Measurements from ENCODE around the gene RNF13.
"Not testable (repeated sequence)": the region's sequence is repeated elsewhere in the genome, so short reads cannot be mapped to it uniquely, and the experiment has no call there.

RNF13 gene

DNA sequence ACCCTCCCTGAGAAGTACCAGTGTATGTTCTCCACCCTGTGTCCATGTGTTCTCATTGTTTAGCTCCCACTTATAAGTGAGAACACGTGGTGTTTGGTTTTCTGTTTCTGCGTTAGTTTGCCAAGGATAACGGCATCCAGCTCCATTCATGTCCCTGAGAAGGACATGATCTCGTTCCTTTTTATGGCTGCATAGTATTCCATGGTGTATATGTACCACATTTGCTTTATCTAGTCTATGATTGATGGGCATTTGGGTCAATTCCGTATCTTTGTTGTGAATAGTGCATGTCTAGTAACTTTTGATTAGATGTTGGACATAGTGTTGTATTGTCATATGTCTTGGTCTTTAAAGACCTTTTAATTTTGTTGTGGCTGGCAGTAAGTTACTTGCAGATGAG lies 70.8 kb downstream of the RNF13 start:
- not testable (repeated sequence) for H3K4me3 ChIP-seq (ENCODE audit: low read depth, low read length); DNase-seq (ENCODE audit: low read depth)

- DNase-seq (ENCODE audit: low read depth); H3K4me3 ChIP-seq (ENCODE audit: low read depth, low read length): not testable (repeated sequence)
Measured at GRCh38 chr3:149884848-149885247, 71.8 kb downstream of the RNF13 start.

DNA sequence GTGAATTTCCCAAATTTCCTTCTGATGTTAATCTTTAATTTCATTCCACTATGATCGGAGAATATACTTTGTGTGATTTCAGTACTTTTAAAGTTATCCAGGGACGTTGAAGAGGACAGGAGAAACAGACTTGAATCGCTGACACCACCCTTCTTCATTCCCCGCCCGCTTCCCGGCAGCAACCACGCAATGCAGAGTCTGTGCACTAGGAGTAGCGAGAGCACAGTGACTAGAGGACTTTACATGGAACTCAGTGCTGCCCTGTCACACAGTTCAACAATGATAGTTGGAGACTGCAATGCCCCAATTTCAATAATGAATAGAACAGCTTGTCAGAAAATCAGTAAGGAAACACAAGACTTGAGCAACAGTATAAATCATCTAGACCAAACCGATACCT lies 73.9 kb downstream of the RNF13 start:
- no peak overlapping the region for H3K4me3 ChIP-seq (ENCODE audit: low read depth, low read length)
- no peak for DNase-seq (ENCODE audit: low read depth)

DNA sequence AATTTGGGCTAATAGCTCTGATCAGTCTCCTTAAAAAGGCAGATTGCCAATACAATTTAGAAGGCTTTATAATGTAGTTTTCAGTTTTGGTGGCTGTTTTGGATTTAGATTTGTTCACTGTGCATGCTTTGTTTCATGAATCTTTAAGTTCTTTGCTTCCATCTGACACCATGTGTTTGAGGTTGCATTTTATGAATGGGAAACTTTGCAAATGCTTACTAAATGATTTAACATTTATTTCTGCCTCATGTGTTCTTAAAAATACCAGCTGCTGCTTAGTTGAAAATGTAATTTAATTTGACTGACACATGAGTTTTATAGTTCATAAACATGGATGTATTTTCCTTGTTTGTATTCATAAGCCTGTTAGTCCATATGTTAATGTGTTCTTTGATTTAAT lies 78.6 kb downstream of the RNF13 start:
- no peak overlapping the region for H3K4me3 ChIP-seq (ENCODE audit: low read depth, low read length)
- no peak for DNase-seq (ENCODE audit: low read depth)

DNA sequence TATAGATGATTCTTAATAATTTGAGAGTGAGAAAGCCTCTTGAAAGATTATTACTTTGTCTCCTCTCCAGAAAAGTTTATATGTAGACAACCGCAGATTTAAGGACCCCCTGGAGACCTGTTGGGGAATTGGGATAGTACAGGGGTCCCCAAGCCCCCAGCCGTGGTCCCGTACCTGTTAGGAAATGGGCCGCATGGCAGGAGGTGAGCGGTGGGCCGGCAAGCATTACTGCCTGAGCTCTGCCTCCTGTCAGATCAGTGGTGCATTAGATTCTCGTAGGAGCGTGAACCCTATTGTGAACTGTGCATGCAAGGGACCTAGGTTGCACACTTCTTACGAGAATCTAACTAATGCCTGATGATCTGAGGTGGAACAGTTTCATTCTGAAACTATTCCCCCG lies 79.4 kb downstream of the RNF13 start:
- DNase-seq (ENCODE audit: low read depth): no peak
- no peak overlapping the region for H3K4me3 ChIP-seq (ENCODE audit: low read depth, low read length)

DNA sequence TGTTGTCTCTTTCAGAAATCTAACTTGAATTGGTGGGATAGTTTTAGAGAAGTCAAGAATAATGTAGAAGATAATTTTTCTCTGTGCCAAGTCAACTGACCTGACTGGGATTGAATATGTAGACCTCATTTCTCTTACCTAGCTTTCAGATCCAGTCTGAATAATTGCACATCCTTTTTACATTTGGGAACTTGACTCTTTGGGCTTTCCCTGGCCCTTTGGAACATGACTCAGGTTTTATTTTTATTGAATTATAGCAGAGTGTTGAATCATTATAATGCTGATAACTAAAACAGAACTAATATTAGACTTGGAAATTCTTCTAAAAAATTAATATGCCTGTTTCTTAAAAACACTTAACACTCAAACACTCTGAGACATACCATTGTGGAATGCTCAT lies 81.2 kb downstream of the RNF13 start:
- no peak overlapping the region for H3K4me3 ChIP-seq (ENCODE audit: low read depth, low read length)
- no peak for DNase-seq (ENCODE audit: low read depth)

- DNase-seq (ENCODE audit: low read depth): no peak
- H3K4me3 ChIP-seq (ENCODE audit: low read depth, low read length): no peak overlapping the region
Measured at GRCh38 chr3:149895339-149895738, 82.3 kb downstream of the RNF13 start.

- DNase-seq (ENCODE audit: low read depth): no peak
- H3K4me3 ChIP-seq (ENCODE audit: low read depth, low read length): no peak overlapping the region
Measured at GRCh38 chr3:149895769-149896168, 82.8 kb downstream of the RNF13 start.

- H3K4me3 ChIP-seq (ENCODE audit: low read depth, low read length): no peak overlapping the region
- DNase-seq (ENCODE audit: low read depth): peak; percentile 46
Measured at GRCh38 chr3:149898771-149899170, 85.8 kb downstream of the RNF13 start.

- no peak for DNase-seq (ENCODE audit: low read depth)
- no peak overlapping the region for H3K4me3 ChIP-seq (ENCODE audit: low read depth, low read length)
Measured at GRCh38 chr3:149900322-149900721, 87.3 kb downstream of the RNF13 start.

DNA sequence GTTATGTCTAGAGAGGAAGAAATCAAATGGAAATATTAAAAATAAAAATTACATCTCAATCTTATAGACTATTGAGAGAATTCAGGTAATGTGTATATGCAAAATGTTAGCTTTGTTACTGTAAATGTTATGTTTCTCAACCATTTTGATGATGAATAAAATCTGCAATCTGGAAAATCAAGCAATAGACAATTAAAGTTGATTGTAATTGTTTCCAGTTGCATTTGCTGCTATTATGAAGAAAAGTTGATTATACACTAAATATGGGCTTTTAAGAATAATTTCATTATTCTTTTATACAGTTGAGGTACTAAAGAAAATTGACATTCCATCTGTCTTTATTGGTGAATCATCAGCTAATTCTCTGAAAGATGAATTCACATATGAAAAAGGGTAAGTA lies 88.8 kb downstream of the RNF13 start:
- no peak for DNase-seq (ENCODE audit: low read depth)
- H3K4me3 ChIP-seq (ENCODE audit: low read depth, low read length): no peak overlapping the region

DNA sequence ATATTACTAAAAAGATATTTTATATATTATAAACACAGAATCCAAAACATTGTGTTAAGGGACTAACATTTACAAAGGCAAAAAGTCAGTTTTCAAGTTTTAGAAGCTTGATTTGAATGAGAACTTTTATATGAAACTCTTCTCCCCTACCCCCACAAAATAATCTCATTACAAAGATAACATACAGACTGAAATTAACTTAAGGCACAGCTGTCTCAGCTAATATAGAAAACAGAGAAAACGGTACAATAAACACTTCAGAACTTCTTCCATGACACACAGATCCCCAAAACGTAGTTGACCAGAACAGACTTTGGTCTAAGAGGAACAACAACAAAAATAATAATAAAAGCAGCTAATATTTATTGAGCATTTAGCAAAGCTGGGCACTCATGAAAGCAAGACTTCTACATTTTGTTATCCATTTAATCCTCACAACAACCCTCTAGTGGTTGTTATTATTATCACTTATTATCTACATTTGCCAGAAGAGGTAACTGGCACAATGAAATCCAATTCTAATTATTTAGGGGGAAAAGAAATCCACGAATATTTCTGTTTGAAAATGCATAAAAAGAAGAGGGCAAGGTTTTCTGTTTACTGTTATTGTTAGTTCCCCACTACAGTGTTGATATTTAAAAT lies 89.6 kb downstream of the RNF13 start:
- H3K4me3 ChIP-seq (ENCODE audit: low read depth, low read length): no peak overlapping the region
- DNase-seq (ENCODE audit: low read depth): no peak

DNA sequence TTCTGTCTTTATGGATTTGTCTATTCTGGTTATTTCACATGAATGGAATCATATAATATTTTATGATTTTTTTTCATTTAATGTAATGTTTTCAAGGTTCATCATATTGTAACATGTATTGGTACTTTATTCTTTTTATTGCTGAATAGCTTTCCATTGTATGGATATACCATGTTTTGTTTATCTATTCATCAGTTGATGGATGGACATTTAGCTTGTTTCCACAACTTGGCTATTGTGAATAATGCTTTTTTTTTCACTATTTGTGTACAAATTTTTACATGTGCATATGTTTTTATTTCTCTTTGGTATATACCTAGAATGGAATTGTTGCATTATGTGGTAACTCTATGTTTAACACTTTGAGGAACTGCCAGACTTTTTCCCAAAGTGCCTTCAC lies 93.0 kb downstream of the RNF13 start:
- no peak for DNase-seq (ENCODE audit: low read depth)
- no peak overlapping the region for H3K4me3 ChIP-seq (ENCODE audit: low read depth, low read length)

- no peak overlapping the region for H3K4me3 ChIP-seq (ENCODE audit: low read depth, low read length)
- DNase-seq (ENCODE audit: low read depth): no peak
Measured at GRCh38 chr3:149908424-149908957, 95.5 kb downstream of the RNF13 start.

DNA sequence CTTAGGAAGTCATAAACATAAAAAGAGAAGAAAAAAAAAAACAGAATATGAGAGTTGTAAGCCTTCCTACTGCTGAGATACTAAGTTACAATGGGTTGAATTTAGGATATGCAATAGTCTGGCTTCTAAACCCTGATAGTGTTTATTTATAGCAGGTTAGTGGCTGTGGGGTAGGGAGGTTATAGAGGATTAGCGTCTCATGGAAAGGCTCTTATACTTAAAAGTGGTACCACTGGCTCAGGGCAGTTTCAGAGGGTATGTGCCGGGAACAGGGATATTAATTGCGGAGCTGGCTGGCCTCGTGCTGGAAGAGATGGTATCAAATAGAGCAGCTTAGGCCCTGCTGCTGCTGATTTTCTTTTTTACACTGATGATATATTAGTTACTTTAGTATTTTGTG lies 96.9 kb downstream of the RNF13 start:
- no peak for DNase-seq (ENCODE audit: low read depth)
- no peak overlapping the region for H3K4me3 ChIP-seq (ENCODE audit: low read depth, low read length)

DNA sequence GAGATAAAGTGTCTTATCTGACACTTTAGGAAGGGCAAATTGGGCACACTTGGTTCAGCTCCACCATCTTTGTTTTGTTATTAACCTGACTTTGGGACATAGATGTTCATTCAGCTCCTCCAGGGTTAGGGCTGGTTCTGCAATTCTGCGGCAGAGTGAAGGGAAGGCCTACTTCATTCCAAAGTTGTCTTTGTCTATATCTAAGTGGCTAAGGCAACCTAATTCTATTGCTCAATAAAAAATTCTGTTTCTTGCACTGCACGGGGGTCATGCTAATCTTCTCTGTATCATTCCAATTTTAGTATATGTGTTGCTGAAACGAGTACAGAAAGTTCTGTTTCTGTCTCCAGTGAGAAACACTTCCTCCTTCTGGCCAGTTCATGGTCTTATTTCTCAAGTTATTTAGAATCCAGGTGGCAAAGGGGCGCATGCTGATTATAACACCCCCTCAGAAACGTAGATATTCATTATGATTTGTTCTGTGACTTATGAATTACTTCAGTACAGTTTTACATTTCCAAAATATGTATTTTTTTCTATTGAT lies 104.2 kb downstream of the RNF13 start:
- no peak for DNase-seq (ENCODE audit: low read depth)
- H3K4me3 ChIP-seq (ENCODE audit: low read depth, low read length): no peak overlapping the region

DNA sequence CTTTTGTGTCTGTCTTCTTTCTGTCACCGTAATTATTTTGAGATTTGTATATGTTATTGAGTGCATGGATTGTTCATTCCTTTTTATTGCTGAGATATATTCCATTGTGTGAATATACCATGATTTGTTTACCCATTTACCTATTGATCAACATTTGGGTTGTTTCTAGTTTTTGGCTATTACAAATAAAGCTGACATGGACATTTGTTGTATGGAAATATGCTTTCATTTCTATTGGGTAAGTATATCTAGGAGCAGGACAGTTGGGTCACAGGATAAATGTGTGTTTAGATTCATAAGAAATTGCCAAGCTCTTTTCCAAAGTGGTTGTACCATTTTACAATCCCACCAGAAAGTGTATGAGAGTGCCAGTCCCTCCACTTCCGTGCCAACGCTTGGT lies 106.5 kb downstream of the RNF13 start:
- no peak for DNase-seq (ENCODE audit: low read depth)
- H3K4me3 ChIP-seq (ENCODE audit: low read depth, low read length): no peak overlapping the region

DNA sequence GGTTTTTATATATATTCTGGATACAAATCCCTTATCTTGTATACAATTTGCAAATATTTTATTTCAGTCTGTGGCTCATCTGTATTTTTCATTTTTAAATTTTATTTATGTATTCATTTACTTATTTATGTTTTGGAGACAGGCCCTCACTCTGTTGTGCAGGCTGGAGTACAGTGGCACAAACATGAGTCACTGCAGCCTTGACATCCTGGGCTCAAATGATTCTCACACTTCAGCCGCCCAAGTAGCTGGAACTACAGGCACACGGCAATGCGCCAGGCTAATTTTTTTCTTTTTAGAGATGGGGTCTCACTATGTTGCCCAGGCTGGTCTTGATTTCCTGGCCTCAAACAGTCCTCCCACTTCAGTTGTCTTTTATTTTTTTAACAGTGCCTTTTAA lies 107.1 kb downstream of the RNF13 start:
- DNase-seq (ENCODE audit: low read depth): no peak
- H3K4me3 ChIP-seq (ENCODE audit: low read depth, low read length): no peak overlapping the region

- no peak for DNase-seq (ENCODE audit: low read depth)
- no peak overlapping the region for H3K4me3 ChIP-seq (ENCODE audit: low read depth, low read length)
Measured at GRCh38 chr3:149933008-149933407, 120.0 kb downstream of the RNF13 start.

DNA sequence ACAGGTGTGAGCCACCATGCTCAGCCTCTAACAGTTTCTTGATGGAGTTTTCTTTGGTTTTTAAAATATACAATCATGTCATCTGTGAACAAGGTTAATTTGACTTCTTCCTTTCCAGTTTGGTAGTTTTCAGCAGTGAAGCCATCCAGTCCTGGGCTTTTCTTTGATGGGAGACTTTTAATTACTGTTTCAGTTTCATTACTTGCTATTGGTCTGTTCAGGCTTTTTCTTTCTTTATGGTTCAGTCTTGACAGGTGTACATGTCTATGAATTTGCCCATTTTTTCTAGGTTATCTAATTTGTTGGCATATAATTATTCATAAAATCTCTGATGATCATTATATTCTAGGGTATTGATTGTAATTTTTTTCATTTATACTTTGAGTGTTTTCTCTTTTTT lies 120.8 kb downstream of the RNF13 start:
- DNase-seq (ENCODE audit: low read depth): no peak
- H3K4me3 ChIP-seq (ENCODE audit: low read depth, low read length): no peak overlapping the region

GRCh38 chr3:149934524-149934923 lies 121.5 kb downstream of the RNF13 start:
- no peak overlapping the region for H3K4me3 ChIP-seq (ENCODE audit: low read depth, low read length)
- peak; percentile 70 for DNase-seq (ENCODE audit: low read depth)

Data from skeletal muscle cell (primary cell).